Activated CD8-positive, alpha-beta memory T cell treated with anti-CD3 and anti-CD28 coated beads for 24 hours (primary cell): Measurements from ENCODE around the gene LAPTM5.

Experiments used
- DNase-seq: peaks from one replicate; pipeline ENCODE4 v3.0.0-alpha.2; 2020

The LAPTM5 gene

GRCh38 chr1:30754684-30755171 is 2.8 kb downstream of the LAPTM5 start:
- DNase-seq = no peak

DNA sequence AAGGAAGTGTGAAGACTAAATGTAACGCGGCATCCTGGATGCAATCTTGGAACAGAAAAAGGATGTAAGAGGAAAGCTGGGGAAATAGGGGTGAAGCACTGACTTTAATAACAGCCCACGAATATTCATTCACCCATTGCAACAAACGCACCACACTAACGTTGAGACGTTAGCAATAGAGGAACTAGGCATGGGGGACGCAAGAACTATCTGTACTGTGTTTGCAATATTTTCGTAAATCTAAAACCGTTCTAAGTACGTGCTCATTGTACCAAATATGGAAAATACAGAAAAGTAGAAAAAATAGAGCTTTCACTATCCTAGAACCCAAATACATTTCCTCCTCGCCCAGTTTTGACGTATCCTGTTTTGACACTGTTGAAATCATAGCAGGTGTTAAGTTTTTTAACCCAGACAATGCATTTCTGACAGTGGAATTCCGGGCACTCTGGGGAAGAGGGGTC is 3.9 kb downstream of the LAPTM5 start:
- DNase-seq = no peak

GRCh38 chr1:30753118-30753517 is 4.5 kb downstream of the LAPTM5 start:
- DNase-seq = no peak

- no peak for DNase-seq
These were observed 5.0 kb downstream of the LAPTM5 start for GRCh38 chr1:30752651-30752908.

GRCh38 chr1:30751830-30752650 is 5.5 kb downstream of the LAPTM5 start:
- DNase-seq = no peak

DNA sequence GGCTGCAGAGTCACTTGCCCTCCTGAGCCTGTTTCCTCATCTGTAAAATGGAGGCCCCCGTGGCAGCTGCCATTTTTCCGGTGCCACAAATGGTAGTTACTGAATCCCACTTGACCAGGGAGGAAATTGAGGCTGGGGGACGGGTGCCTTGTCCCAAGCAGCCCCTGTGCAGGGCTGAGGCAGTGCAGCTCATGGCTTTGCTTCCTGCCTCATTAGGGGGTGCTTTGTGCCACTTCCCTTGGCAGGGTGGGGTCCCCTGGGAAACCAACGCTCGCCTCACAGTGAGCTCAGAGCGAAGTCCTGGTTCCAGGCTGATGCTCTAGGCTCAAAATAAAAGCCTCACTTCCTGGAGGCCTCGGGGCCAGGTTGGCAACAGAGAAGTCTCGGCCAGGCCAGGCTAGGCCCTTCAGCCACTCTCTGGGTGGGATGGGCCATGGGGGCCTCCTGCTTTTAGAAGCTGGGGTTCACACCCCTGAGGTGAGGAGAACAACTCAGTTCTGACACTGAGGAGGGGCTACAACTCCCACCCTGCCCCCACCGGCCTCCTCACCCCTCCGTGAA is 6.8 kb downstream of the LAPTM5 start:
- no peak for DNase-seq

- peak; percentile 81 for DNase-seq
These were observed 7.6 kb downstream of the LAPTM5 start for GRCh38 chr1:30749691-30750583.

DNA sequence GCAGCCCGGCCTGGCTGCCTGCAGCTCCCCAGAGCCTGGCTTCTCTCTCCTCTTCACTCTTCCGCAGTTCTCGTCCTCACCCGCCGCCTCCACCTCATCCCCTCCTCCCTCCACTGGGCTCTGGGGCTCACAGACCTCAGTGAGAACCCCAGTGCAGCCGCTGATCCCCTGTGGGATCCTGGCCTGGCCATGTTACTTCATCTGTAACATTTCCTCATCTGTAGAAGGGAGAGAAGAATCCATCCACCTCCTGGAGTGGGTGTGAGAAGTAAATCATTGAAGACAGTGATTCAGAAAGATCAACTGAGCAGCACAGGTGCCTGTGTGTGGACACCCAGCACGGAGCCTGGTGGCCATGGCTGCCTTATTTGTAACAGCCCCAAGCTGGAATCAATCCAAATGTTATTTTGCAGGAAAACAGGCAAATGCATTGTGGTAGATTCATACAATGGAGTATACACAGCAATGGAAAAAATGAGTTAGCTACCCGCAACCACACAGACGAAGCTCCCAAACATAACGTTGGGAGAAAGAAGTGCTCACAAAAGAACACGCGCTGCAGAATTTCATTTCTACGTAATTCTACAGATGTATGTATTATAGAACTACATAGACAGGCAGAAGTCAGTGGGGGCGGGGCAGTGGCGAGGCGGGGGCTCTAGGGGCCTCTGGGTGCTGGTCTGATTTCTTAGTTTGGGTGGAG is 8.7 kb downstream of the LAPTM5 start:
- DNase-seq = no peak

GRCh38 chr1:30748098-30748698 is 9.4 kb downstream of the LAPTM5 start:
- DNase-seq = no peak

DNA sequence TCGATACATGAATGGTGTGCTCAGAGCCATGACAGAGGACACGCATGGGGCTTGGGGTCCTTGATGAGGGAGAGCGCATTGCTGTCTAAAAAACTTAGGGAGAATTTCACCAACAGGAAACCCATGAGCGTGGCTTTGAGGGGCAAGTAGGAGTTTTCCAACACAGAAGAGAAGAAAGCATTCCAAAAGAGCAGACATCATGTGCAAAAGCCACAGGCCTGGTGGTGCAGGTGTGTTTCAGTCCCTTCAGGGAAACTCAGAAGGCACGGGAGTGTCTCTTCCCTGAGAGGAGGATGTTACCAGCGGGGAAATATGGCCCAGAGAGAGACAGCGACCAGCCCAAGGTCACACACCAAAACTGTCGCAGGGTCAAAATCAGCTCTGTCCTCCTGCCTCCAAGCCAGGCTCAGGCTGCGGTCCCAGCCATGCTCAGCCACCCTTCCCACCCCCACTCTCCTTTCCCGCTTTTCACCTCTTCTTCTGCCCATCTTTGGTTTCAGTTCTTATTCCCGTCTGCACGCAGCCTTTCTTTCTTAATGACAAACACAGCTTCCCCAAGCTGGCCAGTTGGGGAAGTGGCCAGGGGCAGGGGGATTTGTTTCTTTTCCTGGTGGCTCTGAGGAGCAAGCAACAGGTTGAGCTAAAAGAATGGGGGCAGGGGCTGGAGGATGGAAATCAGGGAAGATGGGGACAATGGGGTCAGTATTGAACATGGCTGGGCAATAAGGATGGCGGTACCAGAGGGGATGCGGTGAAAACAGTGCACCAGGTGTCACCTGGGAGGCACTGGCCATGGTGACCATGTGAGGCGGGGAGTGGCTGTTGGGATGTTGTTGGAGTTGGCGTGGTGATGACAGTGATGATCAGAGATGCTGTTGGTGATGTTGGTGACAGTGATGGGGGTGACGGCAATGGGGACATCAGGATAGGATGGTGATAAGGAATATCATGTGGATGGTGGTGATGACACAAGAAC is 10.3 kb downstream of the LAPTM5 start:
- no peak for DNase-seq

GRCh38 chr1:30746212-30747032 is 11.2 kb downstream of the LAPTM5 start:
- DNase-seq = no peak

- DNase-seq = no peak
These were observed 11.8 kb downstream of the LAPTM5 start for GRCh38 chr1:30745834-30746208.

- no peak for DNase-seq
These were observed 12.3 kb downstream of the LAPTM5 start for GRCh38 chr1:30745156-30745833.

DNA sequence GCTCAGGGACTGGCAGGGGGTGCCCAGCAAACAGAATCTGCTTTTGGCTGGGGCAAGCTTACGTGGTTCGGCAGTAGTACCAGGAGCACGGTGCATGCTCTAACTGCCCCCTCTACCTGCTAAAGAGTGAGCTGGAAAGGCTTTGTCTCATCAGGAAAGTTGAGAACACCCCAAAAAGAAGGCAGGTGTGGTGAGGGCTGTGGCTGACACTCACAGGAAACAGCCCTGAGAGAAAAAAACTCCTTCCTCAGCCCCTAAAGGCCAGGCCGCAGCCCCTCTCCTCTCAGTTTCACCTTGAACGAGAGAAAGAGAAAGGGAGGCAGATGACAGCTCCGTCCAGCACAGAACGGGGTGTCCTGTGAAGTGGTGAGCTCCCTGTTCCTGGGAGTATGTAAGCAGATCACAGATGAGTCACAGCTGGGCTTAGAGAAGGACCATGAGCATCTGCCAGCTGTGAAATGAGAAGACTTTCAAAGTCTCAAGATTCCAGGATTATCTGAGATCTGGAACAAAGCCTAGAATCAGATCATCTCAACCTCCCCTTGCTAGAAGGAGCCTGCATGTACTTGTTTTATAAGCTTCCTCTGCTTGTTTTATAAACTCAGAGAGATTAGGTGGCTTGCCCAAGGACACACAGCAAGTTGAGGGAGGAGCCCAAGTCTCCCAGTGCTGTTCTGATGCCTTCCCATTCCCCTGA is 13.4 kb downstream of the LAPTM5 start:
- peak; percentile 76 for DNase-seq

DNA sequence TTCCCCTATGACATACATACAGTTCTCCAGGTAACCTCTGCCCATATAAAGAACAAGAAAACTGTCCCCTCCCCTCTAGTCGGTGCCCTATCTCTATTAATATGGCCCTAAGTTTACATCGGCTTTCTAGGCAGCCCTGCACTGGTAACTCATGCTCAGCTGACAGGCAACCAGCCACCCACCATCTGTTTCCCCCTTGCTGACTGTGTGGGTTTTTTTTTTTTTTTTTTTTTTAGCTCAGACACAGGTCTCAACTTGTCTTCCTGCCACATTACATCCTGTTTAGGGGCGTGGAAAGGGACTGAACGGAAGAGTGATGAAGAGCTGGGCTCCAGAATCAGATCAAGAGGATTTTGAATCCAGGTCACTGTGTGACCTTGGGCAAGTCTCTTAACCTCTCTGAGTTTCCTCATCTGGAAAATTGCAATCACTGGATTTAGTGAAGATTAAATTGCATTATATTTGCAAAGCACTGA is 14.0 kb downstream of the LAPTM5 start:
- DNase-seq = no peak

DNA sequence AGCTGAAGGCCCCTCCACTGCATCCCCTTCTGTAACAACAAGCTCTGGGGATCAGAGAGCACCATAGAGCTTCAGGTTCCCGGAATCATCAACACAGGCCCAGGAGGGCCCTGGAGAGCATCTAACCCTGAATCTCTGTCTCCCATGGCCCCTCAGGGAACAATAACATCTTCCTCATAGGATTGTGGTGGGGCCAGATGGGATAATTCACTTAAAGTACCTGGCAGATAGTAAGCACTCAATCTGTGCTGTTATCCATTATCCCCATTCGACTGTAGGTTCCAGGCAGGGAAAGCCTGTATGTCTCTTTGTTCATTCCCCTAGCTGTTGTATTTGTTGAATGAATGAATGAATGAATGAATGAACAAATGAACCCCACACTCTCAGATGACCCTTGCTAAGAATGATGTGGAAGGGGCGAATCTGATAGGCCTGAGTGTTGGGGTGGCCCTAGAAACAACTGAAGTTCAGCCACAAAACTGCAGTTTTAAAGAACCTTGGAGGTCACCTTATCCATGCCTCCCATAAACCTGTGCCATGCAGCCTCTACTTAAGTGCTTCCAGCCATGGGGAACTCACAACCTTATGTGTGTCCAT is 14.5 kb downstream of the LAPTM5 start:
- no peak for DNase-seq

DNA sequence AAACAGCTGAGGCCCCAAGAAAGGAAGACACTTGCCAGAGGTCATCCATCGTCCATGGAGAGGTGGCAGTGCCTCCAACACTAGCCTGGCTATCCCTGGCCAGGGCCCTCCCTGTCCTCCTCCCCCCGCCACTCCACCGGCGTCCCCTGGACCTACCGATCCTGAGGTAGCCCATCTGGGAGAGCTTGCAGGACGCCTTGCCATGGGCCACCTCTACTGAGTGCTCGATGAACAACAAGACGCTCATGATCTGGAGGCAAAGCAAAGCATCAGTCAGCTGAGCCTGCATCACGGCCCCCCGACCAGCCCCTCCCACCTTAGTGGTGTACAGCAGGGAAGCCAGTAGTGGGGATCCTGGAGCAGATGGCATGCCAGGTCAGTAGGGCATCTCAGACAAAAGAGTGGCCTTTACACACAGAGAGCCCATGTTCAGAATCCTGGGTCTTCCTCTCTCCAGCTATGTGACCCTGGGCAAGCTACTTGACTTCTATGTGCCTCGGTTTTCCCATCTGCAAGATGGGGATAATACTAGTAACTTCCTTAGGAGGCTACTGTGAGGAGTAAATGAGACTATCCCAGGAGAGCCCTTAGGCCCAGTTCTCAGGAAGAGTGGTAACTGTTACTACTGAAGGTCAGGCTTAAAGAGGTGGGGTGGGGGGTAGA is 15.1 kb downstream of the LAPTM5 start:
- DNase-seq = no peak
